ENCODE results near the gene SPIRE2. TPM values are rescaled to one million over a fixed set of nuclear protein-coding genes. Genes with fewer than 3 reads are reported as not detected.

The SPIRE2 gene
- 1.5 and 5.8 TPM in 2 replicates for total RNA-seq

DNA sequence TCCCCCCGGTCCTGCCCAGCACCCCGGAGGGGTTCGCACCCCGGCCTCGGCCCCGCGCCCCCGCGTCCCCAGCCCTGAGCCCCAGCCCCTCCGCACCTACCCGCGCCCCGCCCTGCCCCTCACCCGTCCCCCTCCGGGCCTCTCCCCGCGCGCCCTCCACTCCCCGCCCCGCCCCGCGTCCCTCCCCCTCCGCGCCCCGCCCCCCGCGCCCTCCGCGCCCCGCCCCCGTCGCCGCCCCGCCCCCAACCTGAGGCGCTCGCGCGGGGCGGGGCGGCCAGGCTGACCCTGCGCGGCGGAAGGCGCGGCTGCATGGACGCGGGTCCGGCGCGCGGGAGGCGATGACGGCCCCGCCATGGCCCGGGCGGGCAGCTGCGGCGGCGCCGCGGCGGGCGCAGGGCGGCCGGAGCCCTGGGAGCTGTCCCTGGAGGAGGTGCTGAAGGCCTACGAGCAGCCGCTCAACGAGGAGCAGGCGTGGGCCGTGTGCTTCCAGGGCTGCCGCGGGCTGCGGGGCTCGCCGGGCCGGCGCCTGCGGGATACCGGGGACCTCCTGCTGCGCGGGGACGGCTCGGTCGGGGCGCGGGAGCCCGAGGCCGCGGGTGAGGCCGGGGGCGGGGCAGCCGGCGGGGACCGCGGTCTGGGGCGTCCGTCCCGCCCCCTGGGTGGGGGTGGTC lies at the start of gene SPIRE2:
SPIRE2 (plus strand) TSS at position 277 of the 671 bp plus-strand sequence; CDS start at position 353, 76 bp downstream.

DNA sequence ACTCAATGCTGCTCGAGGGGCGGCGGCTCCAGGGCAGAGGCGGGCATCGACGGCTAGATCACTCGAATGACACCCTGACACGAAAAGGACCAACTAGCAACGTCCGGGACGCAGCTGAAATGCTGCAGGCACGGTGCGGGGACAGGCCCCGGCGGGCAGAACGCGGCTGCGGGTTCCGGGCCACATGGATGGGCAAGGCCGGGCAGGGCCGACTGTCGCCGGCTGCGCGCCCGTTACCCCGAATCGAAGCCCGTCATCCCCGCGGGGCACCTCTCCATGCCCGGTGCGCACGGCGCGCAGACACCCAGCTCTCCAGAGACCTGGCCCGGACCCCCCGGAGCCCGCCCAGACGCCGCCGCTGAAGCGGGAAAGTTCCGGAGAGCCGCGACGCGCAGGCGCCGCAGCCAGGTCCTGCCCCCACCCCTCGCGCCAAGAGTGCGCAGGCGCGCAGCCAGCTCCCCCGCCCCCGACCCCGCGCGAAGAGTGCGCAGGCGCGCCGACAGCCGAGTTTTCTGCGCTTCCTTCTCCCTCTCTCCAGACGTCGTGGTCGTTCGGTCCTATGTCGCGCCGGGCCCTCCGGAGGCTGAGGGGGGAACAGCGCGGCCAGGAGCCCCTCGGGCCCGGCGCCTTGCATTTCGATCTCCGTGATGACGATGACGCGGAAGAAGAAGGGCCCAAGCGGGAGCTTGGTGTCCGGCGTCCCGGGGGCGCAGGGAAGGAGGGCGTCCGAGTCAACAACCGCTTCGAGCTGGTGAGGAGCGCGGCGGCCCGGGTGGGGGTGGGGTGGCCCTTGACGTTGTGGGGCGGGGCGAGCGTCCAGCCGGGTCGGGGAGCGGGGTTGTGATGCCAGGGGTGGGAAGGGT lies 45.1 kb downstream of the SPIRE2 start, which contains the start of gene TCF25:
TCF25 (plus strand) TSS at position 484 of the 863 bp plus-strand sequence; CDS start at position 560, 76 bp downstream.

GRCh38 chr16:89918453-89919347 lies 90.4 kb downstream of the SPIRE2 start, which contains the start of gene MC1R:
MC1R (plus strand) TSS chr16:89918862; CDS start chr16:89919259, 397 bp downstream.

Other genes with a start within 250 kb of the SPIRE2 start
- gene DPEP1, start 214.8 kb upstream of the SPIRE2 start, total RNA-seq = 1.5 and 29.3 TPM in 2 replicates
- gene CHMP1A, start 170.8 kb upstream of the SPIRE2 start, total RNA-seq = 82.9 and 106 TPM in 2 replicates
- gene SPATA33, start 170.6 kb upstream of the SPIRE2 start, total RNA-seq = 7.5 and 9.9 TPM in 2 replicates
- gene CDK10, start 141.8 kb upstream of the SPIRE2 start, total RNA-seq = 74.3 and 76.7 TPM in 2 replicates
- 8.1 and 20.7 TPM in 2 replicates for gene SPATA2L, start 126.8 kb upstream of the SPIRE2 start, total RNA-seq
- gene VPS9D1, start 107.6 kb upstream of the SPIRE2 start, total RNA-seq = 5.4 and 22.3 TPM in 2 replicates
- gene ZNF276, start 106.9 kb upstream of the SPIRE2 start, total RNA-seq = 11.7 and 24.8 TPM in 2 replicates
- 7.7 and 38.1 TPM in 2 replicates for gene FANCA, start 11.8 kb upstream of the SPIRE2 start, total RNA-seq
- gene TCF25, start 45.1 kb downstream of the SPIRE2 start, total RNA-seq = 103 and 206 TPM in 2 replicates
- 2.9 and 4.3 TPM in 2 replicates for gene MC1R, start 90.4 kb downstream of the SPIRE2 start, total RNA-seq
- 488 and 691 TPM in 2 replicates for gene TUBB3, start 94.9 kb downstream of the SPIRE2 start, total RNA-seq
- gene DEF8, start 120.3 kb downstream of the SPIRE2 start, total RNA-seq = 100 and 137 TPM in 2 replicates
- gene DBNDD1, start 191.0 kb downstream of the SPIRE2 start, total RNA-seq = 14.2 and 21.8 TPM in 2 replicates
- gene PRDM7, start 248.9 kb downstream of the SPIRE2 start, total RNA-seq = not detected in 2 replicates